GM21515 (cell line): ENCODE measurements around the gene RCC2.

Source experiments
- ATAC-seq: cut with Tn5 transposase; IDR thresholded peaks from one replicate; pipeline ENCODE4 v1.9.1; 2021; ENCODE audit not compliant: unreplicated experiment

RCC2 gene

DNA sequence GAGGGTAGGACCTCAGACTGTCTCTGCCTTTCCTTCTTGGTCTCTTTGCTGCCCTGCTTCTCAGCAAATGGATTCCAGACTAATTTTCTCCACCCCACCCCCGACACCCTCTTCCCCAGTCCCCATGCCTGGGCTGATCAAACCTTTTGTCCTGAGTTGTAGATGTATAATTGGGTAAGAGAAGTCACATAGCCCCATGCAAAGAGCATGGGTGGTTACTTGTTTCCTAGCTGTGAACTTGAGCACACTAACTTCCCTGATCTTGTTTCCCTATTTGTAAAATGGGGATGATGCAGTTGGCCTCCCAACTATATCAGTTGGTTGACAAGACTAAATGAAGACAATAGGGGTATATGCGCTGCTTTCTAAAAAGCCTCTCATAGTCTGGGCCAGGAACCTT lies 58.3 kb downstream of the RCC2 start:
- no peak for ATAC-seq

- no peak for ATAC-seq
Observed at GRCh38 chr1:17377325-17377953, 62.0 kb downstream of the RCC2 start.

DNA sequence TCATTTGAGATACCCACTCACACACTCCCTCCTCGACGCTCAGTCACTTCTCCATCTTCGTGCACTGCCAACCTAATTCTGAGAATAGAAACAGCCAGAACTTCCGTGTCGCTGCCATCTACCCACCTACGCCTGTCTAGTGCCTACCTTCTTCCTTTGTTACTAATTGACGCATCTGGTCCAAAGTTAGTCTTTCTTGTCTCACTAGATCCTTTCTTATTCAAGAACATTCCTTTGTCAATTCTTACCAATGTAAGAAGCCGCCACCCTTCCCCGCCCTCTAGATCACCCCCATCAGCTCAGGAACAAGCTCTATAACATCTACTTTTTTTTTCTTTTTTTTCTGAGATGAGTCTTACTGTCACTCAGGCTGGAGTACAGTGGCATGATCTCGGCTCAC lies 63.8 kb downstream of the RCC2 start:
- ATAC-seq: no peak

DNA sequence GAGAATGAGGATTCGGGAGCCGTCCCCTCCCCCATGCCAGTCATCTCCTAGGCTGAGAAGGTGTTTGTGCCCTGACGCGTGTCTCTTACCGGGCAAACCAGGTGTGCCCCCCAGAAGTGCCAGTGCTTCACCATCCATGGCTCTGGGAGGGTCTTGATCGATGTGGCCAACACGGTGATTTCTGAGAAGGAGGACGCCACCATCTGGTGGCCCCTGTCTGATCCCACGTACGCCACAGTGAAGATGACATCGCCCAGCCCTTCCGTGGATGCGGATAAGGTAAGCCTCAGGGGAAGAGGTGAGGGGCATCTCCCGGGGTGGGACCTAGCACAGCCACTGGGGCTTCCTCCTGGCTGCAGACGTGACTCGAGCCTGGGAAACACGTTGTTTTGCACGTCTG lies 66.5 kb downstream of the RCC2 start:
- no peak for ATAC-seq

GRCh38 chr1:17371896-17372295 lies 67.6 kb downstream of the RCC2 start, which contains the start of gene PADI6:
Gene PADI6, plus strand, starts transcription at chr1:17372196. Its CDS starts 50 bp downstream, at chr1:17372246.
- ATAC-seq: no peak

GRCh38 chr1:17370618-17371017 lies 68.9 kb downstream of the RCC2 start:
- ATAC-seq: no peak

GRCh38 chr1:17369466-17369865 lies 70.0 kb downstream of the RCC2 start:
- ATAC-seq: no peak

DNA sequence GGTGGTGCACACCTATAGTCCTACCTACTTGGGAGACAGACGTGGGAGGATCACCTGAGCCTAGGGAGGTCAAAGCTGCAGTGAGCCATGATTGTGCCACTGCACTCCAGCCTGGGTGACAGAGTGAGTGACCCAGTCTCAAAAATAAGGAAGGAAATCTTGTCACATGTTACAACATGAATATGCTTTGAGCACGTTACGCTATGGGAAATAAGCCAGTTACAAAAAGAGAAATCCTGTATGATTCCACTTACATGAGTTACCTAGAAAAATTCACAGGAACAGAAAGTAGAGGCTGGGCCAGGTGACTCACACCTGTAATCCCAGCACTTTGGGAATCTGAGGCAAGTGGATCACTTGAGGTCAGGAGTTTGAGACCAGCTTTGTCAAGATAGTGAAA lies 74.2 kb downstream of the RCC2 start:
- no peak for ATAC-seq

DNA sequence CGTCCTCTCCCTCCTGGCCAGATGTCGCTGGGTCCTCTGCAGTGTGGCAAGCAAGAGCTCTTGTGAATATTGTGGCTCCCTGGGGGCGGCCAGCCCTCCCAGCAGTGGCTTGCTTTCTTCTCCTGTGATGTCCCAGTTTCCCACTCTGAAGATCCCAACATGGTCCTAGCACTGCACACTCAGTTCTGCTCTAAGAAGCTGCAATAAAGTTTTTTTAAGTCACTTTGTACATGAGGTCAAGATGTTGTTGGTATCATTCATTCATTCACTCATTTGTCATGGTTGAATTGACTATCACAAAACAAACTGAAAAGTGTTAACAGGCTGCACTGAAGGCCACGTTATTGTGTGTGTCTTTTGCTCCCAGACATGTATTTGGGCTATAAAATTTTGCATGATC lies 75.7 kb downstream of the RCC2 start:
- ATAC-seq: no peak

DNA sequence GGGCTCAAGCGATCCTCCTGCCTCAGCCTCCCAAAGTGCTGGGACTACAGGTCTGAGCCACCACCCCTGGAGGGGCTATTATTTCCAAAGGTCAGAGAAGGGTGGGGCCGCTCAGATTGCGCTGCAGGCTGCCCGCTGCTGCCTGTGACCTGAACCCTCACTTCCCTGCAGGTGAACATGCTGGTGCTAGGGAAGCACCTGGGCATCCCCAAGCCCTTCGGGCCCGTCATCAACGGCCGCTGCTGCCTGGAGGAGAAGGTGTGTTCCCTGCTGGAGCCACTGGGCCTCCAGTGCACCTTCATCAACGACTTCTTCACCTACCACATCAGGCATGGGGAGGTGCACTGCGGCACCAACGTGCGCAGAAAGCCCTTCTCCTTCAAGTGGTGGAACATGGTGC lies 76.1 kb downstream of the RCC2 start:
- no peak for ATAC-seq

GRCh38 chr1:17361687-17362086 lies 77.8 kb downstream of the RCC2 start:
- ATAC-seq: no peak

DNA sequence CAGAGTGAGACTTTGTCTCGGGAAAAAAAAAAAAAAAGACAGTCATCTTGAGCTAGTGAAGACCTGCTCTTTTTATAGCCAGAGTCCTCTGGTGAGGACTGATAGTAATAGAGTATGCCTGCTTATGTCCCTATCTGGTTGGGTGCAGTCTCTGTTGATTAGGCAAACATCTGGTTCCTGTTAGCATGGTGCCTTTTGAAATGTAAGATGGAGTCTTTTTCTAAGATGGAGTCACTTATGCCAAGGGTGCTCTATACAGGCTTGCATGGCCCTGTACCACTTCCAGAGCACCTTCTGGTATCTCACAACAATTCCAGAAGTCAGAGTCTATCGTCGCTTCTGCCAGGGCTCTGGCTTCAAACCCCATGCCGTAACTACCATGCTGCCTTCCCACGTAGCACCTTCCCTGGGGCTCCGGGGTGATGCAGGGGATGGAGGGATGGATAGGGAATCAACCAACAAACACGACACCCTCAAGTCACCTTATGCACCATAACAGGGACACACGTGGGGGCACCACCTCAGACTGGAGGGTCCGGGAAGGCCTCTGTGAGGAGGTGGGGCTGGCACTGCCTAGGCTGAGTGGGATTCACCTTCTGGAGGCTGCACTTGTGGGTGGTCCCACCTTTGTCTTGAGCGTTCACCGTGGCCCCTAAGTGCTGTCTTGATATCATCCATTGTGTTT lies 79.1 kb downstream of the RCC2 start:
- ATAC-seq: no peak

DNA sequence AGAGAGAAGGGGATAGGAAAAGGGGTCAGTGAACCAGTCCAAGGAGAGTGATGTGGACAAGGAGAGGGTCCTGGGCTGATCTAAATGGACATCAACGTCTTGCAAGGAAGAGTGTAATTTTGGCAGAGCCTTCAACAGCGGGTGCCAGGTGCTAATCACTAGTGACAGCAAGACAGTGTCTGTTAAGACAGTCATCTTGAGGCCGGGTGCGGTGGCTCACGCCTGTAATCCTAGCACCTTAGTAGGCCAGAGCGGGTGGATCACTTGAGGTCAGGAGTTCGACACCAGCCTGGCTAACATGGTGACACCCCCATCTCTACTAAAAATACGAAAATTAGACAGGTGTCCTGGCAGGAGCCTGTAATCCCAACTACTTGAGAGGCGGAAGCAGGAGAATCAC lies 79.7 kb downstream of the RCC2 start:
- no peak for ATAC-seq

- ATAC-seq: no peak
Observed at GRCh38 chr1:17359031-17359430, 80.4 kb downstream of the RCC2 start.

GRCh38 chr1:17358557-17358956 lies 80.9 kb downstream of the RCC2 start:
- ATAC-seq: no peak
